ENCODE data around the gene EPHB1.

DNA sequence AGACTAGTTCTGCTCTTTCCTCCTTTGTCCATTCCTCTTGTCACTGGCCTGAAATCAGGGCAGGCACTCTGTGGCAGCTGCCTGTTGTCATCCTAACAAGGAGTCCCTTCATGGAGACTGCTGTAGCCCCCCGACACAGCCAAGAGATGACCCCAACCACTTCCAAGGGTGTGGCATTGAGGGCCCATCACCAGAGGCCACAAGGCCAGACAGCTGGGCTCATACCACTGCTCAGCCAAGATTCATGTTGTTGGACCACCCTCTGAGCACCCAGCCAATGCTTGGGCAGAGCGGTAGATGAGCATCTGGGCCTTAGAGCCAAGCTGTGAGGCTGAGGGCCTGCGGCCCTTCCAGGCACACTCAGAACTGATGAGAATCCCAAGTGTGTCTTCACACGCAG is 85.4 kb downstream of the EPHB1 start:
- TF ChIP-seq GATA2 (IDR thresholded peaks at IDR 0.05; ENCODE audit: low read depth, low read length) (no peak), GATA3 (IDR thresholded peaks at IDR 0.05; ENCODE audit: low read depth, low read length) (no peak)

Measured in SH-SY5Y (cell line).